Measurements from ENCODE around the gene TUBB3.
"Not testable (repeated sequence)": the region's sequence is repeated elsewhere in the genome, so short reads cannot be mapped to it uniquely, and the experiment has no call there.

Gene TUBB3

DNA sequence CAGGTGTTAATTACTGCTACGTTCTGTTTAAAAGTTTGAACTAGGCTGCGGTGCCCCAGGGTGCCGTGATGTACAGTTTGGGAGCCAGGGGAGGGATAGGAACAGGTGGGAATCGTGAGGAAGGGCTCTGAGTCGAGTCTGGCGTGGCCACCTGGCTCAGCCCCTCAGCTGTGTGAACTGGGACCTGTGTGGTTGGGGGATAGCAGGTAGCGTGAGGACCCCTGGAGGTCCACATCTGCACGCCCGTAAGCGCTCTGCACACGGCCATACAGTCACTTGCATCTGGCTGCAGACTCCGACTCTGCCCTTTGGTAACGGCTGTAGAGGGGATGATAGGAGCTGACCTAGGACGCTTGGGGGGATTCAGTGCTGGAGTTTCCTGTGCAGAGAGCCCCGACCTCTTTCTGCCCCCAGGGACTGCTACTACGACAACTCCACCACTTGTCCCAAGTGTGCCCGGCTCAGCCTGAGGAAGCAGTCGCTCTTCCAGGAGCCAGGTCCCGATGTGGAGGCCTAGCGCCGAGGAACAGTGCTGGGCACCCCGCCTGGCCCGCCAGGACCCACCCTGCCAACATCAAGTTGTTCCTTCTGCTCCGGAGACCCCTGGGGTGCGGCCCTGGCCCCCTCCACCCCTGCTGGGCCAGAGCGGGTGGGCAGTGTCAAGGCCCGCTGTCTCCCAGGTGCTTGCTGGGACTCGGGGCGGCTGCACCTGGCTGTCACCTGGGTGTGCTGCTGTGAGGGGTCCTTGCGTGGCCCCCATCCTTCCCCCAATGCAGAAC, 42.5 kb downstream of the TUBB3 start:
- DNase-seq (ENCODE audit: low spot score), result no peak

DNA sequence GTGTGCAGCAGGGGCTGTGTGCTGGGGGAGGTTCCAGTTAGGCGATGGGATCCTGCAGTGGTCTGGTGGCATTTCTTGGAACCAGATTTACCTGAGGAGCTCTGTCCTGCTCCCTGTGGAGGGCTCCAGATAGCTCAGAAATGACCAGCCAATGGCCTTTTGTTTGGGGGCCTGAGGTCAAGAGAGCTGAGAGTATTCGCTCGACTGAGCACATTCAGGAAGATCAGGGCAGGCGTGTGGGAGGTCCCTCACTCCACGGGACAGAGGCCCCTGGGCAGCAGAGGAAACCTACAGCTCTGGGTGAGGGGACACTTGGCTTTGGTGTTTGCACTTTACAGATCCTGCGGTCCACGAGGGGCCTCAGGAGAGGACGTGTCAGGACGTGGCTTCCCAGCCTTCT, 43.6 kb downstream of the TUBB3 start:
- no peak for DNase-seq (ENCODE audit: low spot score)

DNA sequence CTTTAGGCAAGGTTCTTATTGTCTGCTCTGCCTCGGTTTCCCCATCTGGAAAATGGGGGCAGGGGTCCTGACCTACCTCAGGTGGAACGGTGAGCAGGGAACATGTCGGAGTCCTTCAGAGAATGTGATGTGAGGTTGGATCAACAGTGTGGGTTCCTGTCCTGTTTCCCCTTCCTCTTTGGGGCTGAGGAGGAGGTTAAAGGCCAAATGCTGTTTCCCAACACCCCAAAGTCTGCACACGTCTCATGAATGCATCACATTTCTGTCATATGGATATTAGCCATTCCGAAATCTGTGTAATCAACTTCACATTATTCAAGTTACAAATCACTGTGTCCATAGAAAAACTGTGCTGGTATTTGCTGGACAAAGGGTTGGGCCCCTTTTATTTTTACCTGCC, 44.3 kb downstream of the TUBB3 start:
- not testable (repeated sequence) for DNase-seq (ENCODE audit: low spot score)

DNA sequence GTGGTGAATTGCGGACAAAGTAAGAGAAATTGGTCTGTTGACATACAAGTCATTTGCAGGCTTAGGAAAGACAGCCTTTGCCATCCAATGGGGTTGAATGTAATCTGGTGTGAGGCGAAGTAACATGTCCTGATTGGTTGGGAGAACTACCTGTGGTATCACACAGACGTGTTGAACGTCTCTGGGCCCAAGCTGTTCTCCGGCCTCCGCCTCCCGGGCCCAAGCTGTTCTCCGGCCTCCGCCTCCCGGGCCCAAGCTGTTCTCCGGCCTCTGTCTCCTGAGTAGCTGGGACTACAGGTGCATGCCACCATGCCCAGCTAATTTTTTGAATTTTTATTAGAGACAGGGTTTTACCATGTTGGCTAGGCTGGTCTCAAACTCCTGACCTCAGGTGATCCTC, 44.9 kb downstream of the TUBB3 start:
- DNase-seq (ENCODE audit: low spot score), result not testable (repeated sequence)

DNA sequence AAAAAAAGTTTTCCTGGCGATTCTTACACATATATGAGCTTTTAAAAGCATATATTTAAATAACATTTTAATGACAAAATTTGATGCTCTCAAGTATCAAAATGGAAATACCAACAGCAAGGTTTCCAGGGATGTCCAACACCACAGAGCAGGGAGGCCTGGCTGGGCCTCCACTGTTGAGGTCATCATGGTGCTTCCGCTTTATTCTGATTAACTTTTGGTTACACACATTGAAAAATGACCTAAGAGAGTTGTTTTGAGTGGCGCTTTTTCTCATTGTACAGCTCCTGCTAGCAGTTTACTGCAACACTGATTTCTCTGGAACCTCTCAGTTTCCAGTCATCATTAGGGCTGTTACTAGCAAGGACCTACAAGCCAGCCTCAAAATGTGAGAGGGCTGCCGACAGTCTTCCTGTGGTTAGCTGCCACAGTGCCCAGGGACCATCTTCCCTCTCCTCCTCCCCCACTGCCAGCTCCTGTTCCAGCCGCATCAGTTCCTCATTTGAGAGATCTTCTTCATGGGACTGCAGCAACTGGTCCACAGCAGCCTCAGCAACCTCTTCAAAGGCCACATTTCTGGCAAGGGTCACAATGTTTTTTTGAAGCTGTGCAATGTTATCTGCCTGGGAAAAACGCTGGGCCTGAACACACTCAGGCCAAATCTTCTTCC, 46.7 kb downstream of the TUBB3 start:
- DNase-seq (ENCODE audit: low spot score), result no peak

DNA sequence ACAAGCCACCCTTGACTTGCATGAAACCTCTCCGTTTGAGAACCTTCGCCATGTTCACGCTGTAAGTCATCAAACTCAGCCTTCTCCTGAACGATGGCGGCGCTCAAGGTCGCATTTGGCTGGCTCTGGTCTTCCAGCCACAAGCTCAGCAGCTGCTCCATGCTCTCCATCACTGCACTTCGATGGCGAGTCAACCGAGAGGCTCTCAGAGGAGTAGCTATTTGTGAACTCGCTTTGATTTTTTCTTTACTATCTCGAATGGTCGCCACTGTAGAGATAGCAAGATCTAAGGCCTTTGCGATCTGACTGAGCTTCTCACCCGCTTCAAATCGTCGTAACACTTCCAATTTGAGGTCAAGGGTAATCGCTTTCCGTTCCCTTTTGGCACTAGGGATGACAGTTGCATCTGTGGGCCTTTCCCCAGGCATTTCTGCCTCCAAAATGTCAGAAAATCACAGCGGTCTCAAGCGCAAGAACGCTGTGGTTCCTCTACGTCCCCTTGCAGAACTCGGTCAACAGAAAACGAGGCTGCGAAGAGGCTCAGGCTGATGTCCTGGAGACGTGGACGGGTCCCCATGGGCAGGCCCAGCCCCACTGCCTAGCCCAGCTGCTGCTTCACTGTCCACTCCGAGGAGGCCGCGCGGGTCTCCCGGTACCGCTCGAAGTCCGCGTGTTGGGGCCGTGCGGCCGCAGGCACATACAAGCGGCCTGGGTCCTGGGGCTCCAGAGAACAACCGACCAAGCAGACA, 48.5 kb downstream of the TUBB3 start:
- DNase-seq (ENCODE audit: low spot score), result no peak

DNA sequence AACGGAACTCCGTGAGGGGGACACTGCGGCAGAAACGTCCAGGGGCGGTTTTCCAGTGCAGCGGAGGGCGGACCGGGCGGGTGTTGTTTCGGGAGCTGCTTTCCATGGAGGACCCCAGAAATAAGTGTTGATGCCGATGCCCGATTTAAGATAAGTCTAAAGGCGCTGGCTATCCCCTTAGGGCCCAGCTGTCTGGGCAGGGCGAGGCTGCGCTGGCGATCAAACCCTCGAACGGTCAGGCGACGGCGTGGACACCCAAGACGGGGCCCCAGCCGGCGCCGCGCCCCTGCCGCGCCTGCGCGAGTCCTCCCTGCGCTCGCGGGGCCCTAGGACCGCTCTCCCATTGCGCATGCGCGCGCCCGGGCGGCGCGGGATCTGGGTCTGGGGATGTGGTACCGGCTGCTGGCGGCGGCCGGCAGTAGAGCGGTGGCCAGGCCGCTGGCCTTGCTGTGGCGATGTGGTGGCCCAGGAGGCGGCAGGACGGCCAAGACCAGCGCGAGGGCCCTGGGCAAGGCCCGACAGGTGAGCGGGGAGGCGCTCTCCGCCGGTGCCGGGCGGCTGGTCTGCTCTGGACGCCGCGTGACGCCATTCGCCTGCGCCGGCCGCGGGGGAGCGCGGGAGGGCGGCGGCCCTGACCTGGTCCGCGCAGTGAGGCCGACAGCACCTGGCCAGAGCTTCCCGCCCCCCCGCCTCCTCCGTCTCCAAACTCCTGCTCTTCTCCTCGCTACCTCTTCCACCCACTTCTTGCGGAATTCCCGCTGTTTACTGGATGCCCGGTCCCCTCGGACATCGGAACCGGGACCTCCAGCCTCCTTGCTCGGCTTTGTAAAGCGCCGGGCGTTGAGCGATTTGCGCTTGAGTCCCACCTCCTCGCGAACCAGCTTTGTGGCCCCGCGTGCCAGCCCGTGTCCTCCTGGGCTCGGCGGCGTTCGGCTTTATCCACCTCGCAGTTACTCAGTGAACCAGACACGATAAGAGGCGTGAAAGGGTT, 49.4 kb downstream of the TUBB3 start:
- DNase-seq (ENCODE audit: low spot score), result peak; percentile 100

DNA sequence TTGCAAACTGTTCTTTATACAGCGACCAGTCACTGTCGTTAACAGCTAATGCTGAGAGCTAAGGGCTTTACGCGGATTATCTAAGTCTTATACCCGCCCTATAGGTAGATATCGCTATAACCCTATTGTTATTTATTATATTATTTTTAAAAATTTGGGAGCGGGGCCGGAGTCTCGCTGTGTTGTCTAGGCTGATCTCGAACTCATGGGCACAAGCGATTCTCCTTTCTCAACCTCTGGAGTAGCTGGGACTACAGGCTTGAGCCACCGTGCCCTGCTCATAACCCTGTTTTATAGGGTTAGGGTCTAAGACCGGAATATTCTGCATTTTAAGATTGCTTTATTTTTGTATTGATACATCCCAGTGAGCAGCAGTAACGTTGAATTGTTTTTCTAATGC, 50.1 kb downstream of the TUBB3 start:
- DNase-seq (ENCODE audit: low spot score), result no peak

DNA sequence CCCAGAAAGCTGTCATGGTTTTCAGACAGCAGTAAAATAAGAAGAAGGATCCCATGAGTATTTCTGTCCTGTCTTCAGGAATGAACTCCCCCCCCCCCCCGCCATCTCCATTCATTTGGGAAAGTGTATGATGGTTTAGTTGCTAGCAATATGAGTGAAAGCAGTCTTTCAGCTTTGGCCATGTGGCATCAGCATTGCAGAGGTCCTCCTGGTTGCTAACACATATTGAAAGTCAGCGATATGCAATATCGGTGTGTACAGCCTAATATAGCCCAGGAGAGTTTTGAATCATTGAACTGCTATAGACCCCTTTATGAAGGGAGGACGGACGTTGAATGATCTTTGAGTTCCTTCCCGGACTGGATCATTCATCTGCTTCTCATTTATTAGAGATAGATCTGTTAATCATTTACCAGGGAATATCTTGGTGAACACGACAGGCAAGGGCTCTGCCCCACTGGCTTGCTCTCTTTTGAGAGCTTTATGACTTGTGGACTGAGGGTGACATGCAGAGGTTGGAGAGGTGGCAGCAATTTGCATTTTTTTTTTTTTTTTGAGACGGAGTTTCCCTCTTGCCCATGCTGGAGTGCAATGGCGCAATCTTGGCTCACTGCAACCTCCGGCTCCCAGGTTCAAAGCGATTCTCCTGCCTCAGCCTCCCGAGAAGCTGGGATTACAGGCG, 50.7 kb downstream of the TUBB3 start:
- no peak for DNase-seq (ENCODE audit: low spot score)

DNA sequence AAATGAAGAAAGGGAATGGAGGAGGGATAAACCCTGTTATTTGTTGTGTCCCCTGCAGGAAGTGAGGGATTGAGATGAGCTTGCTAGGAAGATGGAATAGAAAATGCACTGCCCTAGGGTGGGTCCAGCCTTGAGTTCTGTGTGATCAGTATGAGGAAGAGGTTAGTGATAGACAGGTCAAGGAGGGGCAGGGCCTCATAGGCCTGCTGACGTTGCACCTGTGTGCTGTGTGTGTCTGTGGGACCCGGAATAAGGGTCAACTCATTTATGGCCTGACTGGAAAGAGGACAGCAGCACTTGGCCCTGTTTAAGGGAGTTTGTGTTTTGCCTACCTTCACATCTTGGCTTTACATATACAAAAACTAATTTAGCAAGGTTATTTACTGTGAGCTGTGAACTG, 51.7 kb downstream of the TUBB3 start:
- DNase-seq (ENCODE audit: low spot score), result no peak

DNA sequence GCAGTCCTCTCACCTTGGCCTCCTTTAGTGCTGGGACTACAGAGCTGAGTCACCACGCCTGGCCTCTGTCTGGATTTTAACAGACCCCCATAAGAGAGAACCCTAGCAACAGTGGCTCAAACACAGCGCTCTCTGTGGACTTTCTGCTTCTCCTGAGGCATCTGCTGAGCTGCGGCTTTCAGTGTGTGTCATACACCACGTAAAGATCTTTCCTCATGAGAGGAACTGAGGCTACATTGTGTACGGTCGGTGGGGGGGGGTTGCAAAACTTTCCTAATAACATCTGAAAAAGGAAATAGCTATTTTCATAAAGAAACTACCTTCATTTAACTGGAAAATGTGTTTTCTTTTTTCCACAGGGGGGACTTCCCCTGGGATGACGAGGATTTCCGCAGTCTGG, 58.3 kb downstream of the TUBB3 start:
- no peak for DNase-seq (ENCODE audit: low spot score)

DNA sequence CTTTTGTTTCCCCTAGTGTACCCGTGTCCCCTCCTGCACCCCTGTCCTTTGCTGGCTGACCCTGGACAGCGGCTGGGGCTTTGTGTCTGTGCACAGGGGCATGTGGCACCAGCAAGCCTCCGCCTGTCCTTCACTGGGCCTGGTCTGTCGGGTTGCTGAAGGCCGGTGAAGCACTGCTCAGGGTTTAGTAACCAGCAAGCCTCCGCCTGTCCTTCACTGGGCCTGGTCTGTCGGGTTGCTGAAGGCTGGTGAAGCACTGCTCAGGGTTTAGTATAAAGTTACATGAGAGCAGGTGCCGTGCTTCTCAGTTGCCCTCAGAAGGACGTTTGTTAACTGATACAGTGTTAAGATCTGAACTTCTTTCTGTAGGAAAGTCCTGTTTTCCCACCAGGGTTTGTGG, 59.2 kb downstream of the TUBB3 start:
- DNase-seq (ENCODE audit: low spot score), result no peak

DNA sequence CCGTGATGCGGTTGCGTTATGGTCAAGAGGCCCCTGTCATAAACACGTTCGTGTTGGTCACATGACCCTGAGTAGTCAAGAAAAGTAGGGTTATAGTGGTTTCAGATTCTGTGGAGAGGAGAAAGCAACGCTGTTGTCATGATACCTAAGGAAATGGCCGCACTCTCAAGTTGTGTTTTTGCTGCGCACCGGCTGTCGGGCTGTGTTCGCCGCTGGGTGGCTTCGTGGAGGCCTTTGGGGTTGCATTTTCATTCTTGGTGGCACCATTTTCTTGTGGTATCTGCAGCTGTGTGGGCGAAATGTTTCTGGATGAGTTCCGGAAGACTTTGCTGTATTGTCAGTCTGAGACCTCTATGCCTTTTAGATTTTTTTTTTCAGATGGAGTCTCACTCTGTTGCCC, 60.4 kb downstream of the TUBB3 start:
- no peak for DNase-seq (ENCODE audit: low spot score)

DNA sequence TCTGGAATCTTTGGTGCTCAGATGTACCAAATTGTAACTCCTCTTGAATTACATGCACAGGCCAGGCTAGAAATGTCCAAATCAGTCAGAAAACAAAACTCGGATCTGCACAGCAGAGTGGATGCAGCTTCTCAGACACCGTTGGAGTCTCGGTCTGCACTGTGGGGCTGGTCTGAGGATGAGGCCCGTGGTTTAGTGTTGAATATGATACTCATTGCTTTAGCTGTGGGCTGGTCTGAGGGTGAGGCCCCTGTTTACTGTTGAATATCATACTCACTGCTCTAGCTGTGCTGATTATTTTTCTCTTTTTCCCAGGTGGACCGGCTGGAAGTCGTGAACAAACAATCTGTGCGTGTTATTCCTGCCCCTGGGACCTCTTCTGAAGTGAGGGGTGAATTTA, 61.1 kb downstream of the TUBB3 start:
- DNase-seq (ENCODE audit: low spot score), result no peak

DNA sequence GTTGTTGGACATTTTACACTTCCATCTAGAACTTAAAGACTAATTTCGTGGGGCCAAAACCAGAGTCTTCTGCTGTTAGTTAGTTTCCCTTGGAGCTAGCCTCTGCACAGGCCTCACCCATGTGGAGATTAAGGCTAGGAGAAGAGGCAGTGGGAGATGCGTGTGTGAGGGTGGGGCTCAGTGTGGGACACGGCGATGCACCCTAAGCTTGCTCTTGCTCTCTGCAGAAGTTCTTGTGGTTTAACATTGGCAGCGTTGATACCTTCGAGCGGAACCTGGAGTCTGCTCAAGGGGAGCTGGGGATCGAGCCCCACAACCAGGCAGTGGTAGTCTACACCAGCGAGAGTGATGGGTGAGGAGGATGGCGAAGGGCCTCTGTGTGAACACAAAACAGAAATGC, 62.1 kb downstream of the TUBB3 start:
- no peak for DNase-seq (ENCODE audit: low spot score)
